Testis (tissue), 2 donors: ENCODE data around the gene RSPH3.
"Not testable (repeated sequence)": the region's sequence is repeated elsewhere in the genome, so short reads cannot be mapped to it uniquely, and the experiment has no call there.

ENCODE experiments used
- POLR2A ChIP-seq: fragments of 450-650 bp; IDR thresholded peaks from one replicate; pipeline ENCODE4 v1.6.1; 2017; ENCODE audit warnings: antibody characterized with exemption, mild to moderate bottlenecking, moderate library complexity
- TF ChIP-seq, protein P1 (sequence below), 3 experiments: fragments of 450-650 bp in 2 of 3; fragments of 200-600 bp in 1 of 3; sonication (generic) in 1 of 3; IDR thresholded peaks; one replicate each; pipeline ENCODE4 v1.5.1; 2016 to 2019; ENCODE audit warnings: antibody characterized with exemption in 3 of 3, mild to moderate bottlenecking in 2 of 3, moderate library complexity in 1 of 3

DNA sequence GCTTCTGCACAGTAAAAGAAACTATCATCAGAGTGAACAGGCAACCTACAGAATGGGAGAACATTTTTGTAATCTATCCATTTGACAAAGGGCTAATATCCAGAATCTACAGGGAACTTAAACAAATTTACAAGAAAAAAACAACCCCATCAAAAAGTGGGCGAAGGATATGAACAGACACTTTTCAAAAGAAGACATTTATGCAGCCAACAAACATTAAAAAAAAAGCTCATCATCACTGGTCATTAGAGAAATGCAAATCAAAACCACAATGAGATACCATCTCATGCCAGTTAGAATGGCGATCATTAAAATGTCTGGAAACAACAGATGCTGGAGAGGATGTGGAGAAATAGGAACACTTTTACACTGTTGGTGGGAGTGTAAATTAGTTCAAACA, 48.4 kb downstream of the RSPH3 start:
- TF ChIP-seq POLR2A: not testable (repeated sequence)
- TF ChIP-seq, protein P1, sequence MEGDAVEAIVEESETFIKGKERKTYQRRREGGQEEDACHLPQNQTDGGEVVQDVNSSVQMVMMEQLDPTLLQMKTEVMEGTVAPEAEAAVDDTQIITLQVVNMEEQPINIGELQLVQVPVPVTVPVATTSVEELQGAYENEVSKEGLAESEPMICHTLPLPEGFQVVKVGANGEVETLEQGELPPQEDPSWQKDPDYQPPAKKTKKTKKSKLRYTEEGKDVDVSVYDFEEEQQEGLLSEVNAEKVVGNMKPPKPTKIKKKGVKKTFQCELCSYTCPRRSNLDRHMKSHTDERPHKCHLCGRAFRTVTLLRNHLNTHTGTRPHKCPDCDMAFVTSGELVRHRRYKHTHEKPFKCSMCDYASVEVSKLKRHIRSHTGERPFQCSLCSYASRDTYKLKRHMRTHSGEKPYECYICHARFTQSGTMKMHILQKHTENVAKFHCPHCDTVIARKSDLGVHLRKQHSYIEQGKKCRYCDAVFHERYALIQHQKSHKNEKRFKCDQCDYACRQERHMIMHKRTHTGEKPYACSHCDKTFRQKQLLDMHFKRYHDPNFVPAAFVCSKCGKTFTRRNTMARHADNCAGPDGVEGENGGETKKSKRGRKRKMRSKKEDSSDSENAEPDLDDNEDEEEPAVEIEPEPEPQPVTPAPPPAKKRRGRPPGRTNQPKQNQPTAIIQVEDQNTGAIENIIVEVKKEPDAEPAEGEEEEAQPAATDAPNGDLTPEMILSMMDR (IDR thresholded peaks at IDR 0.05): not testable (repeated sequence)
